GM13977 (cell line): ENCODE data around the gene GRAMD2A.

ENCODE experiments used
- DNase-seq: peaks from one replicate; pipeline ENCODE4 v3.0.0; 2012; ENCODE audit warnings: low spot score
- in situ Hi-C: fragments of 300-500 bp; cut with MboI; formaldehyde crosslinking; loops from one replicate; pipeline ENCODE4 v1.12.0; 2022; ENCODE audit warnings: low sequenced_read_pairs, low pct_unique_long_range_greater_than_20kb, mixed read lengths, inconsistent platforms; ENCODE audit not compliant: unreplicated experiment
- TF ChIP-seq, protein P1 (sequence below): IDR thresholded peaks from 2 replicates; pipeline ENCODE4 v1.5.1; 2012; ENCODE audit warnings: mild to moderate bottlenecking, control low read depth; ENCODE audit not compliant: insufficient read depth; ENCODE audit errors: extremely low read depth, missing control alignments

The GRAMD2A gene

DNA sequence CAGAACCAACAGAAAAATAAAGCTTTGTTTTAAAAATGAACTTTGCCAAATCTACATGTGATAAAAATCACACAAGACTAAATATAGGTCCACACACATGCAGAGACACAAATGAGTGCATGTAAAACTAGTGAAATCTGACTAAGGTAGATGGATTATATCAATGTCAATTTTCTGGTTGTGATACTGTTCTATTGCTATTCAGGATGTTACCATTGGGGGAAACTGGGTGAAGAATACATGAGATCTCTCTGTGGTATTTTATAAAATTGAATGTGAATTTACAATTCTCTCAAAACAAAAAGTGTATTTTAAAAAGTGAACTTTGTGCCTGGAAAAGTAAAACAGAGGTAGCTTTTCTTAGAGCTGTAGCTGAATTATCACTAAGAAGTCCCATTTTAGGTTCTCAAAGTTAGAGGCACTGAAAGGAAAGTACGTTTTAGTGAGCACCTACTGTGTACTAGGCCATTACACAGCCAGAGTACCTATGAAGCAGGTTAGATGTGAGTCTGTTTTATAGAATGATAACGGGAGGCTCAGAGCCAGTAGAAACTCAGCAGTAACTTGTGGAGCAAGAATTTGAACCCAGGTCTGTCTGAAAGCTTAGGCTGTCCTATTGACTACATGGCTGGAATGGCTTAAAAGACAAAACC lies 8.2 kb downstream of the GRAMD2A start:
- TF ChIP-seq, protein P1, sequence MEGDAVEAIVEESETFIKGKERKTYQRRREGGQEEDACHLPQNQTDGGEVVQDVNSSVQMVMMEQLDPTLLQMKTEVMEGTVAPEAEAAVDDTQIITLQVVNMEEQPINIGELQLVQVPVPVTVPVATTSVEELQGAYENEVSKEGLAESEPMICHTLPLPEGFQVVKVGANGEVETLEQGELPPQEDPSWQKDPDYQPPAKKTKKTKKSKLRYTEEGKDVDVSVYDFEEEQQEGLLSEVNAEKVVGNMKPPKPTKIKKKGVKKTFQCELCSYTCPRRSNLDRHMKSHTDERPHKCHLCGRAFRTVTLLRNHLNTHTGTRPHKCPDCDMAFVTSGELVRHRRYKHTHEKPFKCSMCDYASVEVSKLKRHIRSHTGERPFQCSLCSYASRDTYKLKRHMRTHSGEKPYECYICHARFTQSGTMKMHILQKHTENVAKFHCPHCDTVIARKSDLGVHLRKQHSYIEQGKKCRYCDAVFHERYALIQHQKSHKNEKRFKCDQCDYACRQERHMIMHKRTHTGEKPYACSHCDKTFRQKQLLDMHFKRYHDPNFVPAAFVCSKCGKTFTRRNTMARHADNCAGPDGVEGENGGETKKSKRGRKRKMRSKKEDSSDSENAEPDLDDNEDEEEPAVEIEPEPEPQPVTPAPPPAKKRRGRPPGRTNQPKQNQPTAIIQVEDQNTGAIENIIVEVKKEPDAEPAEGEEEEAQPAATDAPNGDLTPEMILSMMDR = no peak
- in situ Hi-C loops = no loop called here
- no peak for DNase-seq

DNA sequence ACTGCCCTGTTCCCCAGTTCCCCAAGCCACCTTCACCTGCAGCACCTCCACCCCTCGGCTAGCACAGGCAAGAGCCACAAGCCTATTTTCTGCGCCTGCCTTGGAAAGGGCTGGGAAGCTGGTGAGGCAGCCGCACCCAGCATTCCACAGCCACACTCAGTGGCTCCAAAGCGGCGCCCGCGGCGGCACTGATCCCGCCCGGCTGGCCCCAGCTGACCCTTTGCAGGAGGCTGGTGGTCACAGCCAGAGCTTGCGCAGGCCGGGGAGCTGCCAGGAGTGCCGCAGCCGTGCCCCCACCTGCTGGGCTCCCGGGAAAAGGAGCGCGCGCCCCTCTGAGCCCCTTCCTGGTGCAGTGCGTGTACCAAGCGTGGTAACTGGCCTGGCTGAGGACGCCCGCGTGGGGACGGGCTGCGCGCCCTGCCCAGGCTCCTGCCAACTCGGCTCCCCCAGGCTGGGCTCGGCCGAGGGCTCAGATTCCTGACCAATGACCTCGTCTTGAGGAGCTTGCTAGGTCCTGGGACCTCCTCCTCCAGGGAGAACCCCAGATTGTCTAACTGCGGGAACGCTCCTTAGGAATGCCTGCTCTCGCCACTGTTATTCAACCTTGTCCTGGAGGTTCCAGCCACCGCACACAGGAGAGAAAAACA lies 13.3 kb downstream of the GRAMD2A start:
- DNase-seq = no peak
- TF ChIP-seq, protein P1 = no peak
- in situ Hi-C loops = no loop called here

DNA sequence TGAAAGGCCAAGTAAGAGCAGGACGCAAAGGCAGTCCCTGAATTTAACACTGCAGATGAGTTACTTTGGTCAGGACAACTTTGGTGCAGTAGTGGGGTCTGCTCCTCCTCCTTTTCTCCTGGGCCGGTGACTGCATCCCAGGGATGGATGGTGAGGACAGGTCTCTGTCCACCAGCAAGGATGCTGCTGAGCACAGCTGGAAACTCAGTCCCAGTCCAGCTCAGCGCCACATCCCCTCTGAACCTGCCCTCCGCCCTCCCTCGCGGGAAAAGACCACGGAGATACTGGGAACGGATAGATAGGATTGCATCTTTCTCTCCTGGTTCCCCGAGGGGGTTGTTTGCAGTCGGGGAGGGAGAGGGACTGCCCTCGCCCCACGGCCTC lies 13.8 kb downstream of the GRAMD2A start:
- DNase-seq = no peak
- in situ Hi-C loops = no loop called here
- TF ChIP-seq, protein P1 = no peak

DNA sequence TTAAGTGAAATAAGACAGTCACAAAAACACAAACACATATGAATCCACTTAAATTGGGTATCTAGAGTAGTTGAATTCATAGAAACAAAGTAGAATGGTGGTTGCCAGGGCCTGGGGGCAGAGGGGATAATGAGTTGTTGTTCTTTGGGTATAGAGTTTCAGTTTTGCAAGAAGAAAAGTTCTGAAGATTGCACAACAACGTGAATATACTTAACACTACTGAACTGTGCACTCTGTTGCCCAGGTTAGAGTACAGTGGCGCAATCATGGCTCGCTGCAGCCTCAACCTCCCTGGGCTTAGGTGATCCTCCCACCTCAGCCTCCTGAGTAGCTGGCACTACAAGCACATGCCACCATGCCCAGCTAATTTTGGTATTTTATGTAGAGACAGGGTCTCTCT lies 14.9 kb downstream of the GRAMD2A start:
- no peak for DNase-seq
- TF ChIP-seq, protein P1 = no peak
- in situ Hi-C loops = no loop called here

DNA sequence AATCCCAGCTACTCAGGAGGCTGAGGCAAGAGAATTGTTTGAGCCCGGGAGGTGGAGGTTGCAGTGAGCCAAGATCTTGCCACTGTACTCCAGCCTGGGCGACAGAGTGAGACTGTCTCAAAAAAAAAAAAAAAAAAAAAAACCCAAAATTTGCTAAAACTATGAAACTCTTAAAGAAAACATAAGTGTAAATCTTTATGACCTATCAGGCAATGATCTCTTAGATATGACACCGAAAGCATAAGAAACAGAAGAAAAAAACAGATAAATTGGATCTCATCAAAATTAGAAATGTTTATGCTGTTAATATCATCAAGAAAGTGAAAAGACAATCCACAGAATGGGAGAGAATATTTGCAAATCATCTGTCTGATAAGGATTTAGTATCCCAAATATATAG lies 15.3 kb downstream of the GRAMD2A start:
- no peak for DNase-seq
- in situ Hi-C loops = no loop called here
- TF ChIP-seq, protein P1 = no peak

DNA sequence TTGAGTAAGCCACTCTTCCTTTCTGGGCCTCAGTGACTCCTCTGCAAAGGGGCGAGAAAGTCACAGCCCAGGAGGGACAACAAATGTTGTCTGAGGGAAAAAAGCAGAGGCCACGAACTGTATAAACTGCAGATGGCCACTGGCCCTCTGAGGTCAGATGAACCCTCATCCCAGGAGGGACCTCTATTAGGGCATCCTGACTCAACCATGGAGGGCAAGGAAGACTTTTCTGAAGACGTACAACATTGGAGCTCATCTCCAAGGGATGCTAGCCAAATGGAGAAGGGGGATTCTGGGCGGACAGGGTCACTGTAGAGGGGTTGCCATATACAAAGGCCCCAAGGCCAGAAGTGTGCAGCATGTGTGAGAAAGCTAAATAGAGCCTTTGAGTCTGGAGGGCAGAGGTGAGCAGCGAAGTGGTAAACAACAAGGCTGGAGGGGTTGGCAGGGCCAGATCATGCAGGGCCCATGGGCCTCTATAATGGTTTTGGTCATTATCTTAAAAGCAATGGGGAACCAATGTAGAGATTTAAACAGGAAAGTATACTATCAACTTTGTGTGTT lies 16.7 kb downstream of the GRAMD2A start:
- DNase-seq = no peak

More for the DNA sequence above, 16.7 kb downstream of the GRAMD2A start:
- TF ChIP-seq, protein P1 = no peak
- in situ Hi-C loops = no loop called here
